Right lobe of liver (tissue), 6 donors: ENCODE results near the gene CCSER1. TPM values are rescaled to one million over a fixed set of nuclear protein-coding genes. Genes with fewer than 3 reads are reported as not detected.

Experiments used
- ATAC-seq, 4 donors: fragments of 200-7000 bp; cut with Tn5 transposase; one replicate each; pipeline ENCODE4 v1.9.1; 2020; ENCODE audit warnings: mild to moderate bottlenecking in 4 of 4, moderate library complexity in 4 of 4
- DNase-seq, 3 donors: peaks; one replicate each; pipeline ENCODE4 v3.0.0-alpha.2; 2020
- H3K27ac ChIP-seq, 3 donors: fragments of 200-600 bp; one replicate each; pipeline ENCODE4 v1.8.0; 2022
- H3K27me3 ChIP-seq, 2 donors: fragments of 200-600 bp; one replicate each; pipeline ENCODE4 v1.8.0; 2022
- H3K36me3 ChIP-seq, 4 donors: fragments of 200-600 bp; sonication (generic) in 1 of 4; one replicate each; pipeline versions ENCODE4 v1.5.1 to v1.8.0; 2017 to 2022; ENCODE audit warnings: control low read depth in 1 of 4
- H3K4me1 ChIP-seq, 4 donors: fragments of 200-600 bp; sonication (generic) in 1 of 4; one replicate each; pipeline versions ENCODE4 v1.5.1 to v1.8.0; 2017 to 2022; ENCODE audit warnings: control low read depth in 1 of 4
- H3K4me3 ChIP-seq, 3 donors: fragments of 200-600 bp; one replicate each; pipeline ENCODE4 v1.8.0; 2022
- H3K9me3 ChIP-seq, 4 donors: fragments of 200-600 bp; sonication (generic) in 1 of 4; one replicate each; pipeline versions ENCODE4 v1.5.1 to v1.8.0; 2017 to 2022; ENCODE audit warnings: control low read depth in 1 of 4
- CTCF ChIP-seq, 4 donors: fragments of 200-600 bp in 3 of 4; fragments of 450-650 bp in 1 of 4; IDR thresholded peaks; one replicate each; pipeline versions ENCODE4 v1.5.1 to v1.8.0; 2016 to 2022; ENCODE audit warnings: antibody characterized with exemption in 4 of 4, mild to moderate bottlenecking in 2 of 4
- POLR2A ChIP-seq: fragments of 450-650 bp; IDR thresholded peaks from one replicate; pipeline ENCODE4 v1.6.1; 2017; ENCODE audit warnings: antibody characterized with exemption, mild to moderate bottlenecking
- WGBS: methylation state at CpG from one replicate; pipeline ENCODE4 v1.1.6; 2018; ENCODE audit warnings: low coverage, low lambda C conversion rate; ENCODE audit not compliant: insufficient coverage; ENCODE audit errors: missing lambda C conversion rate; 5-methylcytosine and 5-hydroxymethylcytosine counted together
- intact Hi-C, 2 donors: fragments of 100-400 bp; cut with DNase I; formaldehyde crosslinking; loops; one replicate each; pipeline versions ENCODE4 v1.11.2 to v1.14.1; 2022
- total RNA-seq, 6 experiments: library from RNA; depleted of rRNA in 2 of 6; stranded (reverse); fragments of >200 nt in 2 of 6; fragmentation: NEBNext Ultra II Directional in 3 of 6; extraction: Animal tissue kit (Norgen Biotek cat#: 25700) in 3 of 6; gene quantifications; one replicate each; pipeline versions ENCODE4 v1.1.0 to v1.2.4, GENCODE V29; 2016 to 2023
- donor health status: DM: no; HTN: yes; CAD: no.
- donor health status: DM: no; HTN: no; CAD: no.
- donor health status: DM: no; HTN: no; CAD: no.
- donor health status: DM: no; HTN: yes; CAD: no.
- donor health status: DM: no; HTN: yes; CAD: no.

CCSER1 gene
- total RNA-seq, 6 experiments from 2014 or later: 0.15 to 1.00 (median 0.65) TPM

GRCh38 chr4:91279899-91280298, 1152.7 kb downstream of the CCSER1 start:
- no peaks in the 10 kb centered on the region for H3K27me3 ChIP-seq
- DNase-seq: no peak
- no peaks in the 10 kb centered on the region for H3K9me3 ChIP-seq
- TF ChIP-seq CTCF (IDR thresholded peaks at IDR 0.05) (no peak), POLR2A (no peak)
- no peak for ATAC-seq
- no peaks in the 10 kb centered on the region for H3K36me3 ChIP-seq
- no peak overlapping the region for H3K4me3 ChIP-seq
- no peaks in the 10 kb centered on the region for H3K4me1 ChIP-seq
- H3K27ac ChIP-seq: no peak overlapping the region
- 39% methylated on average over 2 of the region's 2 CpGs for WGBS
- intact Hi-C loops: no loop called here

- WGBS: 60% methylated on average over 1 of the region's 3 CpGs
- ATAC-seq: no peak
These were observed 1153.5 kb downstream of the CCSER1 start for GRCh38 chr4:91280551-91281290.

GRCh38 chr4:91282217-91282616, 1155.0 kb downstream of the CCSER1 start:
- 64% methylated on average over 3 of the region's 3 CpGs for WGBS
- Histone ChIP-seq H3K4me3 (no peak overlapping the region), H3K9me3 (no peaks in the 10 kb centered on the region), H3K27me3 (no peaks in the 10 kb centered on the region), H3K36me3 (no peaks in the 10 kb centered on the region), H3K27ac (no peak overlapping the region), H3K4me1 (no peaks in the 10 kb centered on the region)
- no peak for DNase-seq
- ATAC-seq: no peak
- TF ChIP-seq POLR2A (no peak), CTCF (IDR thresholded peaks at IDR 0.05) (no peak)
- intact Hi-C loops: no loop called here

More at GRCh38 chr4:91280551-91281290, 1153.5 kb downstream of the CCSER1 start:
- intact Hi-C loops: no loop called here
- no peak for TF ChIP-seq CTCF (IDR thresholded peaks at IDR 0.05)
- no peak for TF ChIP-seq POLR2A
- Histone ChIP-seq H3K27ac (no peak overlapping the region), H3K36me3 (no peaks in the 10 kb centered on the region), H3K27me3 (no peaks in the 10 kb centered on the region), H3K4me3 (no peak overlapping the region), H3K4me1 (no peaks in the 10 kb centered on the region), H3K9me3 (no peaks in the 10 kb centered on the region)
- DNase-seq: no peak

DNA sequence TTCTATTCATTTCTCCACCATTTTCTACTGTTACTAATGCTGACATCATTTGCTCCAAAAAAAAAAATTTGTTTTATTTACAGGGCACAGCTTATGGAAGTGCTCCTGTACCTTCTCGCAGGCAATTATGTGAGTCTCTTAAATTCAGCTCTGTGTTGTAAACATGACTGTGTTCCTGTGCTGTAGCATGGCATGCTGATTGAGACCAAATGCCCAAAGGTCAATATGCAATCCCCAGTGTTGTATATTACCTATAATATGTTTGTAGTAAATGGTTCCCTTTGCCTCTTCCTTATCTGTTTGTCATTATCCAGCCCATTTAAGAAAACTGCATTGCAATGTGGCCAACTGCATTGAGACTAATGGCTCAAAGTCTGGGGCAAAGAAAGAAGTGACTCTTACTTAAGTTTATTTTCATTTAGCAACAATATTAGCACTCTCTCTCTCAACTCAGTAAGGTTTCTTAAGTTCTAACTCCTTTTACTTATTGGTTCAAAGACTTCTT, 1156.6 kb downstream of the CCSER1 start:
- Histone ChIP-seq H3K36me3 (no peaks in the 10 kb centered on the region), H3K4me3 (no peak overlapping the region), H3K27me3 (no peaks in the 10 kb centered on the region), H3K9me3 (no peaks in the 10 kb centered on the region), H3K4me1 (no peaks in the 10 kb centered on the region), H3K27ac (no peak overlapping the region)
- 60% methylated on average over 1 of the region's 1 CpG for WGBS
- intact Hi-C loops: no loop called here
- TF ChIP-seq CTCF (IDR thresholded peaks at IDR 0.05): no peak
- TF ChIP-seq POLR2A: no peak
- no peak for DNase-seq
- ATAC-seq: no peak
